ENCODE results near the gene LPAR3.

The LPAR3 gene

GRCh38 chr1:84884671-84885389, 8.2 kb downstream of the LPAR3 start:
- Mint-ChIP-seq H3K27me3 (peaks cover 8% of the 10 kb centered on the region), H3K4me1 (no peaks in the 10 kb centered on the region), H3K27ac (no peak overlapping the region), H3K36me3 (peaks cover 6% of the 10 kb centered on the region), H3K9me3 (peaks cover 3% of the 10 kb centered on the region), H3K4me3 (no peak overlapping the region)
- no peak for ATAC-seq

GRCh38 chr1:84883286-84883685, 9.7 kb downstream of the LPAR3 start:
- Mint-ChIP-seq H3K27ac (no peak overlapping the region), H3K4me3 (no peak overlapping the region), H3K4me1 (no peaks in the 10 kb centered on the region), H3K36me3 (peaks cover 13% of the 10 kb centered on the region), H3K27me3 (peaks cover 5% of the 10 kb centered on the region), H3K9me3 (peaks cover 3% of the 10 kb centered on the region)
- no peak for ATAC-seq

GRCh38 chr1:84877592-84877991, 15.4 kb downstream of the LPAR3 start:
- no peak for ATAC-seq
- H3K27me3 Mint-ChIP-seq: peaks cover 10% of the 10 kb centered on the region

GRCh38 chr1:84876353-84876752, 16.7 kb downstream of the LPAR3 start:
- H3K4me3 Mint-ChIP-seq: no peak overlapping the region
- peaks cover 12% of the 10 kb centered on the region for H3K36me3 Mint-ChIP-seq

More at GRCh38 chr1:84877592-84877991, 15.4 kb downstream of the LPAR3 start:
- H3K36me3 Mint-ChIP-seq: peaks cover 17% of the 10 kb centered on the region
- H3K4me3 Mint-ChIP-seq: no peak overlapping the region
- H3K9me3 Mint-ChIP-seq: peaks cover 3% of the 10 kb centered on the region
- no peak overlapping the region for H3K27ac Mint-ChIP-seq
- H3K4me1 Mint-ChIP-seq: no peaks in the 10 kb centered on the region

GRCh38 chr1:84873366-84873765, 19.6 kb downstream of the LPAR3 start:
- Mint-ChIP-seq H3K9me3 (no peaks in the 10 kb centered on the region), H3K4me1 (no peaks in the 10 kb centered on the region), H3K36me3 (peaks cover 5% of the 10 kb centered on the region), H3K27me3 (peaks cover 7% of the 10 kb centered on the region), H3K4me3 (no peak overlapping the region), H3K27ac (no peak overlapping the region)
- ATAC-seq: no peak

More at GRCh38 chr1:84876353-84876752, 16.7 kb downstream of the LPAR3 start:
- H3K4me1 Mint-ChIP-seq: no peaks in the 10 kb centered on the region
- H3K27me3 Mint-ChIP-seq: peaks cover 10% of the 10 kb centered on the region
- H3K27ac Mint-ChIP-seq: no peak overlapping the region
- ATAC-seq: peak; percentile 13
- peaks cover under 1% of the 10 kb centered on the region for H3K9me3 Mint-ChIP-seq

- H3K4me3 Mint-ChIP-seq: no peak overlapping the region
- H3K27ac Mint-ChIP-seq: no peak overlapping the region
- H3K27me3 Mint-ChIP-seq: peaks cover 1% of the 10 kb centered on the region
- H3K9me3 Mint-ChIP-seq: no peaks in the 10 kb centered on the region
- no peak for ATAC-seq
- H3K4me1 Mint-ChIP-seq: no peaks in the 10 kb centered on the region
- H3K36me3 Mint-ChIP-seq: no peaks in the 10 kb centered on the region
Measured at GRCh38 chr1:84872696-84873355, 20.2 kb downstream of the LPAR3 start.

- no peak overlapping the region for H3K27ac Mint-ChIP-seq
- no peak for ATAC-seq
- H3K4me3 Mint-ChIP-seq: no peak overlapping the region
- no peaks in the 10 kb centered on the region for H3K36me3 Mint-ChIP-seq
- H3K9me3 Mint-ChIP-seq: no peaks in the 10 kb centered on the region
- H3K4me1 Mint-ChIP-seq: no peaks in the 10 kb centered on the region
- H3K27me3 Mint-ChIP-seq: no peaks in the 10 kb centered on the region
Measured at GRCh38 chr1:84871181-84871580, 21.8 kb downstream of the LPAR3 start.

GRCh38 chr1:84870591-84870990, 22.4 kb downstream of the LPAR3 start:
- ATAC-seq: no peak

GRCh38 chr1:84869720-84870119, 23.3 kb downstream of the LPAR3 start:
- no peaks in the 10 kb centered on the region for H3K4me1 Mint-ChIP-seq
- no peak overlapping the region for H3K4me3 Mint-ChIP-seq
- H3K27ac Mint-ChIP-seq: no peak overlapping the region
- H3K9me3 Mint-ChIP-seq: no peaks in the 10 kb centered on the region
- H3K27me3 Mint-ChIP-seq: no peaks in the 10 kb centered on the region
- no peak for ATAC-seq
- H3K36me3 Mint-ChIP-seq: peaks cover 9% of the 10 kb centered on the region

More at GRCh38 chr1:84870591-84870990, 22.4 kb downstream of the LPAR3 start:
- H3K4me3 Mint-ChIP-seq: no peak overlapping the region
- H3K36me3 Mint-ChIP-seq: peaks cover under 1% of the 10 kb centered on the region
- H3K9me3 Mint-ChIP-seq: no peaks in the 10 kb centered on the region
- H3K4me1 Mint-ChIP-seq: no peaks in the 10 kb centered on the region
- no peaks in the 10 kb centered on the region for H3K27me3 Mint-ChIP-seq
- H3K27ac Mint-ChIP-seq: no peak overlapping the region

GRCh38 chr1:84862810-84863251, 30.2 kb downstream of the LPAR3 start:
- Mint-ChIP-seq H3K27me3 (no peaks in the 10 kb centered on the region), H3K36me3 (peaks cover 11% of the 10 kb centered on the region), H3K4me1 (peaks cover 25% of the 10 kb centered on the region), H3K27ac (peak overlapping the region; percentile 12), H3K9me3 (no peaks in the 10 kb centered on the region), H3K4me3 (peak overlapping the region; percentile 13)
- ATAC-seq: peak; percentile 85

GRCh38 chr1:84861988-84862644, 30.9 kb downstream of the LPAR3 start:
- Mint-ChIP-seq H3K36me3 (peaks cover 11% of the 10 kb centered on the region), H3K4me3 (no peak overlapping the region), H3K4me1 (peaks cover 25% of the 10 kb centered on the region), H3K9me3 (no peaks in the 10 kb centered on the region), H3K27me3 (no peaks in the 10 kb centered on the region), H3K27ac (peak overlapping the region; percentile 12)
- no peak for ATAC-seq

GRCh38 chr1:84861516-84861915, 31.5 kb downstream of the LPAR3 start:
- no peaks in the 10 kb centered on the region for H3K9me3 Mint-ChIP-seq
- H3K4me3 Mint-ChIP-seq: no peak overlapping the region
- H3K27ac Mint-ChIP-seq: no peak overlapping the region
- ATAC-seq: no peak
- peaks cover 11% of the 10 kb centered on the region for H3K36me3 Mint-ChIP-seq
- H3K4me1 Mint-ChIP-seq: peaks cover 25% of the 10 kb centered on the region
- no peaks in the 10 kb centered on the region for H3K27me3 Mint-ChIP-seq

GRCh38 chr1:84859866-84860265, 33.1 kb downstream of the LPAR3 start:
- no peaks in the 10 kb centered on the region for H3K9me3 Mint-ChIP-seq
- H3K27ac Mint-ChIP-seq: no peak overlapping the region
- H3K36me3 Mint-ChIP-seq: peaks cover 3% of the 10 kb centered on the region
- no peak for ATAC-seq
- peaks cover 33% of the 10 kb centered on the region for H3K4me1 Mint-ChIP-seq
- H3K27me3 Mint-ChIP-seq: no peaks in the 10 kb centered on the region
- H3K4me3 Mint-ChIP-seq: no peak overlapping the region

- Mint-ChIP-seq H3K4me3 (no peak overlapping the region), H3K4me1 (peaks cover 38% of the 10 kb centered on the region), H3K27ac (no peak overlapping the region), H3K36me3 (no peaks in the 10 kb centered on the region), H3K27me3 (no peaks in the 10 kb centered on the region), H3K9me3 (no peaks in the 10 kb centered on the region)
- no peak for ATAC-seq
Measured at GRCh38 chr1:84857906-84858305, 35.1 kb downstream of the LPAR3 start.

GRCh38 chr1:84856726-84857270, 36.2 kb downstream of the LPAR3 start:
- H3K9me3 Mint-ChIP-seq: no peaks in the 10 kb centered on the region
- H3K27me3 Mint-ChIP-seq: no peaks in the 10 kb centered on the region
- peaks cover 28% of the 10 kb centered on the region for H3K4me1 Mint-ChIP-seq
- no peak for ATAC-seq
- no peaks in the 10 kb centered on the region for H3K36me3 Mint-ChIP-seq
- H3K4me3 Mint-ChIP-seq: no peak overlapping the region
- no peak overlapping the region for H3K27ac Mint-ChIP-seq

Measured in stimulated activated memory B cell treated with anti-CD40 and anti-IgM and Interleukin-4, amounts not matched to agents 10 μg/mL and 1 μg/mL and 100 μg/mL, for 72 hours (primary cell).